D341Med (cell line): ENCODE measurements around the gene MYH10.

Experiments
- DNase-seq: peaks from one replicate; pipeline ENCODE4 v3.0.0; 2012; ENCODE audit warnings: low spot score

Gene MYH10

GRCh38 chr17:8609910-8610309 is 20.6 kb downstream of the MYH10 start:
- no peak for DNase-seq

GRCh38 chr17:8608001-8608400 is 22.5 kb downstream of the MYH10 start:
- DNase-seq = no peak

- DNase-seq = peak; percentile 45
Measured at GRCh38 chr17:8606401-8606800, 24.1 kb downstream of the MYH10 start.

DNA sequence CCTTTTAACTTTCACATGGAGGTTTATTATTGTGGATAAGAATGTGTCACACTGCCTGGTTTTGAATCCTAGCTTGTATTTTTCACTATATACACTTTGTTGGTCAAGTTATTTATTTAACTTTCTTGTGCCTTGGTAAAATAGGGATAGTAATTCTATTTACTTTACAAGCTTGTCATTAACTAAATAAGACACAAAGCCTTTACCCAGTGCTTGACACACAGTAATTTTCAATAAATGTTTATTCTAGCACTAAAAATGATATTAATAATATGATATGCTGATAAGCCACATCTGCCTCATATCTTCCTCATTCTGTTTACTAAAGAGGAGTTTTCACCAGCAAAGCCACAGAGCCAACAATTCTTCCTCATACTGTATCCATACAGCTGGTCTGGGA is 27.8 kb downstream of the MYH10 start:
- DNase-seq = no peak

DNA sequence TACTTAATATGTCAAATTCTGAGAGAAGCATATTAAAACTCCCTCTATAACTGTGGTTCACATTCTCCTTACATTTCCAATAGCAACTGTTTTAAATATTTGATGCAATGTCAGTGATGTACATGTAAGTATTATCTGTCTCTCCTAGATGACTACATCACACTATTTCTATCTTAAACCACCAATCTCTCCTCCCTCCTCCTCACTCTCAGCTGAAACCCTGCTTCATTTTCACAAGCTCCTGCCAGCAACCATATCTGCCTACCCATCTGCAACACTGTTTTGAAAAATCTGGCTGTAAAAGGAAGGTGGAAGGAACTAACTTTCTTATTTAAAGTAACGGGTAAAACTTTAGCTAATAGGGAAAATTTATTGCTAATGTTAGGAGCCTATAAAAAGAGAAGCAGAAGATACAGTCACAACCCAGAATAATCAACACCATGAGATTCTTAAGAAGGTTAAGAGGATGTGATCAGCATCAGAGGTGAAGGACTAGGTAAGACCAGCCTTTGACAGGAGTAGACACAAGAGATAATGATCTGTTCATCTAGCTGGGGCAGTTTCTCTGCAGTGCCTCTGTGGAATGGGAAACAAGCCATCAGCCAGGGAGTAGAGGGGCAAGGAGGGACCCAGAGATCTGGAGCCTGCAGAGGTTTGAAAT is 31.0 kb downstream of the MYH10 start:
- no peak for DNase-seq

DNA sequence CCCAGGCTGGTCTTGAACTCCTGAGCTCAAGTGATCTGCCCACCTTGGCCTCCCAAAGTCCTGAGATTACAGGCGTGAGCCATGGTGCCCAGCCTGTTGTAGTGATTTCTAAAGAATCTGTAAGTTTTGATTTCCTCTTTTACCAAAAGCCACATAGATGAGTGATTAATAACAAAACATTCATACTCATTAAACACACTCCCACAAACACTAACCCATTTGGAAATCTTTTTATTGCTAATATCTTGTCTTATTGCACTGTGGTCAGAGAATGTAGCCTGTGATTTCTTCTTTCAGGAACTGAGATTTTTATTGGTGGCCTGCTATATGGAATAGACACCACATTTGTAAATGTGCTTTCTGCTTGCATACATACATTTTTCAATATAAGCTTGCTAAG is 31.6 kb downstream of the MYH10 start:
- no peak for DNase-seq

DNA sequence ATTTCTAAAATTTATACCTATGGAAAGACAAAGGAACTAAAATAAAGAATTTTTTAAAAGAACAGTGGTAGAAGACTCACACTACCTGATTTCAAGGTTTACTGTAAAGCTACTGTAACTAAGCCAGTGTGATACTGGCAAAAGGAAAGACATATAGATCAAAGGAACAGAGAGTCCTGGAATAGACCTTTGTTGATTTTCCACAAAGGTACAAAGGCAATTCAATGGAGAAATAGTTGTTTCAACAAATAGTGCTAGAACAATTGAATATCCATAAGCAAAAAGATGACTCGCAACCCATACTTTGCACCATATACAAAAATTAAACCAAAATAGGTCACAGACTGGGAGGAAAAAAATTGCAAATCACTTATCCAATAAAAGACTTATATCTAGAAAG is 36.7 kb downstream of the MYH10 start:
- DNase-seq = no peak

- DNase-seq = no peak
Measured at GRCh38 chr17:8593276-8593675, 37.2 kb downstream of the MYH10 start.

GRCh38 chr17:8588877-8589554 is 41.5 kb downstream of the MYH10 start:
- no peak for DNase-seq

DNA sequence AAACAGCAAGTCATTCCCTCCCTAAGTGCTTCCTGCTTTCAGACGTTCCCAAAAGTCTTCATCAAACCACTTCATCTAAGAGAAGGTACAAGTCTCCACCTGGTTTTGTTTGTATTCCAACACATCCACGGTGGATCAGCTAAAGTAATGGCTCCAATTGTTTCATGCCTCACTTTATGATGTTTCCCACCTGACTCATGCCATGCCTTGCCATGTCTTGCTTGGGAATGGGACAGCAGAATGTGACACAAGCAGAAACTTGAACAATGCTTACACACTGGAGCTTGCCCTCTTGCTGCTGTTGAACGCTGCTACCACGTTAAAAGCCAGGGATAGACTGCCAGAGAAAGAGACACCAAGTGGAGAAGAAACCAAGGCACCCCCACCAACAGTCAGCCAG is 43.8 kb downstream of the MYH10 start:
- no peak for DNase-seq

GRCh38 chr17:8585911-8586310 is 44.6 kb downstream of the MYH10 start:
- DNase-seq = no peak

GRCh38 chr17:8583954-8584353 is 46.6 kb downstream of the MYH10 start:
- DNase-seq = no peak

DNA sequence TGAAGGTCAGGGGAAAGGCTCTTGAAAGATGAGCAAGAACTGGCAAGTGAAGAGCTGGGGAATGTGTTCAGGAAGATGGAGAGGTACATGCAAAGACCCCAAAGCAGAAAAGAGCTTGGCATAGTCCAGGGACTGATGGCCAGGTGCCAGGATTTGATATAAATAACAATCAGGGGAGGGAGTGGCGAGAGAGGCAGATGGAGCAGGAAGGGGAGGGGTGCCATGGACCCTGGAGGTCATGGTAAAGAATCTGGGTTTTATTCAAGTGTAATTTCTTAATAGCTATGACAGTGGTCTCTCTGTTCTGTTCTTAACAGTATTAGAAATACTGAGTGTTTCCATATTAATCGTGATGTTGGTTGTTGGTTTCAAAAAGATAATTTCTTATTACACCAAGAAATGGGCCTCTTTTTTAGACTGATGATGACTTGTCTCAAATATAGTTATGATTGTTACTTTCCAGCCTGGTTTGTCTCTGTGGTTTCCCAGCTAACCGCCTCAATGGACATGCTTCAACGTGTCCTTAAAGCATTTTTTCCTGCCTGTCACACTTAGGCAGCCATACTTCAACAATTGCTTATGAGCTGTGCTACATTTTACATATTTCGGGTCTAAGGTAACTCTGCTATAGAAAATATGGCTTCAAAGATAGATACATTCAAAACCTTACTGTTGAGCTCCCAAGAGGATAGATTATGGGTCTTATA is 49.4 kb downstream of the MYH10 start:
- DNase-seq = peak; percentile 33

GRCh38 chr17:8577868-8578267 is 52.7 kb downstream of the MYH10 start:
- DNase-seq = no peak

GRCh38 chr17:8576559-8577294 is 53.8 kb downstream of the MYH10 start:
- no peak for DNase-seq

DNA sequence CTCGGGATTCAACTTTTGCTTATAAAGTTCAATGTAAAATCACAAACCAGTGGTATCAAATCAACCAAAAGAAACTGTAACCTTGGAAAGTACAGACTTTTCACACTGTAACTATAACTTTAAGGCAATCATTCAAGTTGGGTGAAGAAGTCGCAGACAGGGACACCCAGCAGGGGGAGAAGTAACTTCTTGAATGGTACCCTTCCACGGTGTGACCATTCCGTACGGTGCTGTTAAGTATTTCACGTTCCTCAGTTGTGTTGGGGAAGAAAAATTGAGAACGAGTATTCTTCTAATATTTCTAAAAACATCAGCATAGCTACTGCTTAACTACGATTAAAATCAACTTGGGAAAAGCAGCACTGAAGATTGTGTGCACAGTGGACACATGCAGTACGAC is 55.8 kb downstream of the MYH10 start:
- no peak for DNase-seq

- DNase-seq = no peak
Measured at GRCh38 chr17:8572764-8573163, 57.8 kb downstream of the MYH10 start.

GRCh38 chr17:8563981-8564602 is 66.4 kb downstream of the MYH10 start:
- DNase-seq = no peak

GRCh38 chr17:8563024-8563776 is 67.3 kb downstream of the MYH10 start:
- DNase-seq = peak; percentile 51

- no peak for DNase-seq
Measured at GRCh38 chr17:8558144-8558543, 72.4 kb downstream of the MYH10 start.

DNA sequence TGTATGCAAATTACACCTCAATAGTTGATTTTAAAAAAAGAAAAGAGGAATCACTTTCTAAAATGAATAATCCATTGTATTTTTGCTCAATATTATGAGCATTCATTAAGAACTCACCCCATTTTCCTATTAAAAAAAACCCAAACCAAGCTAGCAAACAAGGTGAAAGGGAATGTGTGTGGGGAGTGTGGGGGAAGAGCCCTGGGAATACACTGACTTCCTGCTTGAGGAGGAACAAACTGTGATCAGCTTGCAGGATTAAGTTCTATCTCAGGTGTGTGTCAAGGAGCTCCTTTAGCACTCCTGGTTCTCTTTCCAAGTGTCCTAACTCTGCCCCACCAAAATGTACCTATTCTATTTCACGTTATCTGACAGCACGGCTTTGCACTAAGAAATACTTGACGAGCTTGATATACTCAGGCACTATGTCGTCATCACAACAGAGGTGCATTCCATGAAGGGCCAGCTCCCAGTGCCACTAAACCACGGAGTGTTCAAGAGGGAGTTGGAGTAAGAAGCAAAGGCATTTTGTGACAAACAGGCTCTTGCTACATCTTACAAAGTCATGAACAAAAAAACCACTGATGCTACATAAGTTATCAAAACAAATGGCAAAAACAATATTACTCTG is 73.2 kb downstream of the MYH10 start:
- no peak for DNase-seq
